GM23338 (cell line): ENCODE measurements around the gene STRA6. TPM values are rescaled to one million over a fixed set of nuclear protein-coding genes. Genes with fewer than 3 reads are reported as not detected.

Experiments used
- ATAC-seq: fragments of 200-7000 bp; cut with Tn5 transposase; 3 replicates; pipeline ENCODE4 v1.9.1; 2020
- DNase-seq: peaks from one replicate; pipeline ENCODE4 v3.0.0-alpha.2; 2015; ENCODE audit warnings: low spot score
- H2AFZ ChIP-seq: fragments of 200-600 bp; sonication (generic); 2 replicates; pipeline ENCODE4 v1.8.0; 2016; ENCODE audit warnings: antibody characterized with exemption, mild to moderate bottlenecking, moderate library complexity
- H3F3A ChIP-seq: fragments of 200-600 bp; sonication (generic); replicated peaks from 2 replicates; pipeline ENCODE4 v1.8.0; 2017; ENCODE audit warnings: antibody characterized with exemption, mixed run types, low read depth
- H3K27ac ChIP-seq: fragments of 200-600 bp; sonication (generic); 2 replicates; pipeline ENCODE4 v1.6.1; 2016; ENCODE audit warnings: low read depth
- H3K27me3 ChIP-seq: fragments of 200-600 bp; sonication (generic); 2 replicates; pipeline ENCODE4 v1.8.0; 2016; ENCODE audit warnings: mild to moderate bottlenecking, mixed run types, moderate library complexity; ENCODE audit not compliant: insufficient read depth
- H3K36me3 ChIP-seq: fragments of 200-600 bp; sonication (generic); 2 replicates; pipeline ENCODE4 v1.8.0; 2016; ENCODE audit warnings: mild to moderate bottlenecking; ENCODE audit not compliant: insufficient read depth
- H3K4me1 ChIP-seq: fragments of 200-600 bp; sonication (generic); 2 replicates; pipeline ENCODE4 v1.8.0; 2016; ENCODE audit warnings: mild to moderate bottlenecking, moderate library complexity; ENCODE audit not compliant: insufficient read depth
- H3K4me2 ChIP-seq: fragments of 200-600 bp; sonication (generic); 2 replicates; pipeline ENCODE4 v1.7.1; 2017; ENCODE audit warnings: mixed run types
- H3K4me3 ChIP-seq: fragments of 200-600 bp; sonication (generic); 2 replicates; pipeline ENCODE4 v1.6.1; 2016; ENCODE audit warnings: mixed run types
- H3K79me2 ChIP-seq: fragments of 200-600 bp; sonication (generic); replicated peaks from 2 replicates; pipeline ENCODE4 v1.8.0; 2017; ENCODE audit warnings: mild to moderate bottlenecking; ENCODE audit not compliant: insufficient read depth
- H3K9me2 ChIP-seq: fragments of 200-600 bp; sonication (generic); 2 replicates; pipeline ENCODE4 v1.8.0; 2017; ENCODE audit not compliant: insufficient read depth
- H4K20me1 ChIP-seq: fragments of 200-600 bp; sonication (generic); replicated peaks from 2 replicates; pipeline ENCODE4 v1.8.0; 2017; ENCODE audit warnings: mild to moderate bottlenecking; ENCODE audit not compliant: insufficient read depth
- H3K27ac Mint-ChIP-seq: 2 replicates; pipeline ENCODE4 v1.8.0; 2020; ENCODE audit warnings: inconsistent platforms, mild to moderate bottlenecking, moderate library complexity, mixed read lengths
- H3K27me3 Mint-ChIP-seq: 3 replicates; pipeline ENCODE4 v1.8.0; 2022; ENCODE audit warnings: low read depth, mild to moderate bottlenecking, moderate library complexity, mixed read lengths, inconsistent platforms; ENCODE audit not compliant: insufficient read depth, poor library complexity
- H3K36me3 Mint-ChIP-seq: 3 replicates; pipeline ENCODE4 v1.8.0; 2021; ENCODE audit warnings: low read depth, mild to moderate bottlenecking, inconsistent platforms, moderate library complexity, mixed read lengths
- H3K4me1 Mint-ChIP-seq: 3 replicates; pipeline ENCODE4 v1.8.0; 2020; ENCODE audit warnings: mild to moderate bottlenecking, inconsistent platforms, mixed read lengths
- H3K4me3 Mint-ChIP-seq: 3 replicates; pipeline ENCODE4 v1.8.0; 2021; ENCODE audit warnings: moderate library complexity, mild to moderate bottlenecking, inconsistent platforms, mixed read lengths
- H3K9me3 Mint-ChIP-seq: 3 replicates; pipeline ENCODE4 v1.8.0; 2020; ENCODE audit warnings: moderate library complexity, mild to moderate bottlenecking, inconsistent platforms, mixed read lengths
- CREB1 ChIP-seq: fragments of 250-450 bp; sonication (Bioruptor Pico); IDR thresholded peaks from 2 replicates; pipeline ENCODE4 v1.5.0; 2020; ENCODE audit warnings: low read depth, mild to moderate bottlenecking, moderate library complexity
- CTCF ChIP-seq, 2 experiments: fragments of 200-600 bp in 1 of 2; sonication (generic) in 1 of 2; conservative IDR thresholded peaks; 2 replicates each; pipeline versions ENCODE4 v1.5.1 to v1.6.1; 2016 to 2017; ENCODE audit warnings: antibody characterized with exemption in 2 of 2, low read depth in 2 of 2, mild to moderate bottlenecking in 2 of 2, moderate library complexity in 1 of 2
- EZH2 ChIP-seq: fragments of 200-600 bp; sonication (generic); IDR thresholded peaks from one replicate; pipeline ENCODE4 v1.8.0; 2017; ENCODE audit warnings: antibody characterized with exemption, mild to moderate bottlenecking, low read depth; ENCODE audit not compliant: unreplicated experiment
- JUNB ChIP-seq: IDR thresholded peaks from one replicate; pipeline ENCODE4 v1.6.1; 2016; ENCODE audit warnings: antibody characterized with exemption; ENCODE audit not compliant: unreplicated experiment
- POLR2AphosphoS5 ChIP-seq: IDR thresholded peaks from 2 replicates; pipeline ENCODE4 v1.6.1; 2016; ENCODE audit warnings: antibody characterized with exemption, low read depth
- REST ChIP-seq: IDR thresholded peaks from one replicate; pipeline ENCODE4 v1.6.1; 2018; ENCODE audit warnings: antibody characterized with exemption; ENCODE audit not compliant: unreplicated experiment
- ZNF114 ChIP-seq: fragments of 250-450 bp; sonication (Bioruptor Pico); IDR thresholded peaks from 2 replicates; pipeline ENCODE4 v1.5.0; 2020; ENCODE audit warnings: mild to moderate bottlenecking, moderate library complexity
- polyA plus RNA-seq: library from polyadenylated mRNA; unstranded; fragments of >200 nt; fragmentation: Nextera tagmentation; extraction: Ambion mirVana; gene quantifications from 2 replicates; pipeline ENCODE4 v1.2.1, GENCODE V29; 2016
- total RNA-seq: library from RNA; depleted of rRNA; stranded (reverse); fragments of >200 nt; shearing (Covaris generic); gene quantifications from 2 replicates; pipeline ENCODE4 v1.2.3, GENCODE V29; 2014

The STRA6 gene
- total and polyA plus RNA-seq, 2 experiments from 2014 or later: 8.2 to 9.9 TPM

- H3K9me3 Mint-ChIP-seq: no peaks in the 10 kb centered on the region
- Histone ChIP-seq H2AFZ (no peak overlapping the region), H3K4me2 (no peak overlapping the region), H3K9me2 (no peaks in the 10 kb centered on the region), H3K27me3 (no peaks in the 10 kb centered on the region), H3K27ac (no peak overlapping the region), H3K4me3 (no peak overlapping the region), H3K4me1 (no peaks in the 10 kb centered on the region), H3K79me2 (no peaks in the 10 kb centered on the region), H4K20me1 (no peaks in the 10 kb centered on the region), H3F3A (no peaks in the 10 kb centered on the region), H3K36me3 (no peaks in the 10 kb centered on the region)
- H3K4me3 Mint-ChIP-seq: no peak overlapping the region
- peaks cover 8% of the 10 kb centered on the region for H3K4me1 Mint-ChIP-seq
- peaks cover 12% of the 10 kb centered on the region for H3K27me3 Mint-ChIP-seq
- TF ChIP-seq REST (no peak), ZNF114 (CRISPR knock-in tag) (no peak), POLR2AphosphoS5 (no peak), CTCF (conservative IDR thresholded peaks at IDR 0.05; ENCODE audit: low read depth in 2 of 2) (no peak), EZH2 (no peak)
- DNase-seq (no peak), ATAC-seq (no peak)
- H3K27ac Mint-ChIP-seq: no peak overlapping the region
- no peaks in the 10 kb centered on the region; the same call in 2 of the 3 replicates for H3K36me3 Mint-ChIP-seq
Measured at GRCh38 chr15:74182131-74182530, 20.5 kb downstream of the STRA6 start.

GRCh38 chr15:74180881-74181602 is 21.5 kb downstream of the STRA6 start:
- Mint-ChIP-seq H3K4me1 (peaks cover 18% of the 10 kb centered on the region), H3K36me3 (no peaks in the 10 kb centered on the region; the same call in 2 of the 3 replicates), H3K4me3 (no peak overlapping the region), H3K9me3 (no peaks in the 10 kb centered on the region), H3K27ac (no peak overlapping the region), H3K27me3 (peaks cover 16% of the 10 kb centered on the region)
- H4K20me1 ChIP-seq: no peaks in the 10 kb centered on the region
- H3K27ac ChIP-seq: no peak overlapping the region
- TF ChIP-seq ZNF114 (CRISPR knock-in tag): no peak
- TF ChIP-seq CREB1 (CRISPR knock-in tag): no peak
- TF ChIP-seq EZH2: no peak
- no peak for TF ChIP-seq JUNB
- no peak for TF ChIP-seq REST
- ATAC-seq: no peak
- no peaks in the 10 kb centered on the region for H3K27me3 ChIP-seq
- no peaks in the 10 kb centered on the region for H3K9me2 ChIP-seq
- no peaks in the 10 kb centered on the region for H3K79me2 ChIP-seq
- H3K4me1 ChIP-seq: no peaks in the 10 kb centered on the region
- no peak overlapping the region for H2AFZ ChIP-seq
- H3K36me3 ChIP-seq: no peaks in the 10 kb centered on the region
- H3F3A ChIP-seq: no peaks in the 10 kb centered on the region
- DNase-seq: no peak
- no peak overlapping the region for H3K4me3 ChIP-seq
- no peak overlapping the region for H3K4me2 ChIP-seq
